Keratinocyte (primary cell): ENCODE measurements around the gene DNAJA4. TPM values are rescaled to one million over a fixed set of nuclear protein-coding genes. Genes with fewer than 3 reads are reported as not detected.

Source experiments
- DNase-seq: peaks from one replicate; pipeline ENCODE4 v3.0.0-alpha.2; 2011; ENCODE audit warnings: low read depth, missing footprints, low spot score
- FAIRE-seq: peaks from 2 replicates; lab custom pipeline; 2011; peaks lifted over from hg19 to GRCh38; lab: Jason Lieb, UNC
- H2AFZ ChIP-seq: 2 replicates; pipeline ENCODE4 v1.6.0; 2012; ENCODE audit warnings: low read length, control low read depth, inconsistent platforms; ENCODE audit not compliant: control insufficient read depth
- H3K27ac ChIP-seq: 2 replicates; pipeline ENCODE4 v1.5.1; 2011; ENCODE audit warnings: low read length; ENCODE audit not compliant: control insufficient read depth, insufficient read depth
- H3K27me3 ChIP-seq: 3 replicates; pipeline ENCODE4 v1.6.0; 2011; ENCODE audit warnings: low read length; ENCODE audit not compliant: control insufficient read depth, insufficient read depth; ENCODE audit errors: extremely low read depth
- H3K36me3 ChIP-seq, 2 experiments: 2 replicates in 1 of 2; 3 replicates in 1 of 2; pipeline ENCODE4 v1.5.1; 2011; ENCODE audit warnings: low read length in 2 of 2, mild to moderate bottlenecking in 1 of 2; ENCODE audit not compliant: control insufficient read depth in 2 of 2, insufficient read depth in 2 of 2; ENCODE audit errors: extremely low read depth in 1 of 2
- H3K4me1 ChIP-seq: 3 replicates; pipeline ENCODE4 v1.5.1; 2011; ENCODE audit warnings: low read length; ENCODE audit not compliant: control insufficient read depth, insufficient read depth; ENCODE audit errors: extremely low read depth
- H3K4me2 ChIP-seq: 3 replicates; pipeline ENCODE4 v1.6.0; 2011; ENCODE audit warnings: low read depth, low read length; ENCODE audit not compliant: control insufficient read depth, insufficient read depth; ENCODE audit errors: extremely low read depth
- H3K4me3 ChIP-seq, 3 experiments: fragments of 200-600 bp in 1 of 3; sonication (generic) in 1 of 3; 2 replicates in 2 of 3; 3 replicates in 1 of 3; pipeline ENCODE4 v1.5.1; 2011 to 2016; ENCODE audit warnings: low read length in 3 of 3, mild to moderate bottlenecking in 3 of 3, control low read depth in 2 of 3, inconsistent platforms in 1 of 3, low read depth in 1 of 3, mixed read lengths in 1 of 3, mixed run types in 1 of 3, moderate library complexity in 1 of 3; ENCODE audit not compliant: control insufficient read depth in 2 of 3, insufficient read depth in 2 of 3; ENCODE audit errors: extremely low read depth in 1 of 3
- H3K79me2 ChIP-seq: 2 replicates; pipeline ENCODE4 v1.6.0; 2012; ENCODE audit warnings: low read length; ENCODE audit not compliant: control insufficient read depth, insufficient read depth
- H3K9ac ChIP-seq: 3 replicates; pipeline ENCODE4 v1.6.0; 2011; ENCODE audit warnings: low read length; ENCODE audit not compliant: control insufficient read depth, insufficient read depth; ENCODE audit errors: extremely low read depth
- H3K9me1 ChIP-seq: 3 replicates; pipeline ENCODE4 v1.6.0; 2011; ENCODE audit warnings: low read length; ENCODE audit not compliant: control insufficient read depth, insufficient read depth; ENCODE audit errors: extremely low read depth
- H3K9me3 ChIP-seq: 2 replicates; pipeline ENCODE4 v1.5.1; 2012; ENCODE audit warnings: low read depth, low read length; ENCODE audit not compliant: control insufficient read depth
- H4K20me1 ChIP-seq: 3 replicates; pipeline ENCODE4 v1.6.0; 2011; ENCODE audit warnings: low read length; ENCODE audit not compliant: control insufficient read depth, insufficient read depth; ENCODE audit errors: extremely low read depth
- EZH2 ChIP-seq: IDR thresholded peaks from one replicate; pipeline ENCODE4 v1.6.1; 2012; ENCODE audit warnings: inconsistent platforms, mild to moderate bottlenecking, low read length, moderate library complexity
- dilution Hi-C: fragments of 300-500 bp; cut with MboI; formaldehyde crosslinking; loops from one replicate; pipeline ENCODE4 v1.7.0; 2020; ENCODE audit warnings: low sequenced_read_pairs; ENCODE audit not compliant: extremely low pct_ligation_motif_present
- polyA plus RNA-seq, 5 experiments: library from polyadenylated mRNA; depleted of rRNA in 3 of 5; stranded (reverse) in 3 of 5; stranded (forward) in 1 of 5; unstranded in 1 of 5; fragments of >200 nt; gene quantifications; 1 replicate in 1 of 5; 2 replicates in 3 of 5; 3 replicates in 1 of 5; pipeline versions ENCODE4 v1.2.1 to v1.2.3, GENCODE V29; 2011 to 2012; ENCODE audit warnings: missing spikeins in 2 of 5, low read depth in 1 of 5, low replicate concordance in 1 of 5
- TF ChIP-seq, protein P1 (sequence below), 3 experiments: IDR thresholded peaks in 1 of 3; conservative IDR thresholded peaks in 1 of 3; optimal IDR thresholded peaks in 1 of 3; 2 replicates in 2 of 3; 3 replicates in 1 of 3; pipeline versions ENCODE3 to v1.5.1; 2011; ENCODE audit warnings: low read length in 3 of 3, mild to moderate bottlenecking in 3 of 3, moderate library complexity in 2 of 3, control low read depth in 1 of 3, inconsistent platforms in 1 of 3; ENCODE audit not compliant: insufficient read depth in 2 of 3; ENCODE audit errors: extremely low read depth in 1 of 3

The DNAJA4 gene
- polyA plus RNA-seq, 1 donor (not counting 4 experiments of a cell fraction or from before 2014, with no cell fraction given): 4.1 TPM

GRCh38 chr15:78261062-78261461 is 3.3 kb upstream of the DNAJA4 start:
- H3K4me2 ChIP-seq: no peak overlapping the region
- H3K36me3 ChIP-seq: no peaks in the 10 kb centered on the region
- TF ChIP-seq EZH2: no peak
- TF ChIP-seq, protein P1, sequence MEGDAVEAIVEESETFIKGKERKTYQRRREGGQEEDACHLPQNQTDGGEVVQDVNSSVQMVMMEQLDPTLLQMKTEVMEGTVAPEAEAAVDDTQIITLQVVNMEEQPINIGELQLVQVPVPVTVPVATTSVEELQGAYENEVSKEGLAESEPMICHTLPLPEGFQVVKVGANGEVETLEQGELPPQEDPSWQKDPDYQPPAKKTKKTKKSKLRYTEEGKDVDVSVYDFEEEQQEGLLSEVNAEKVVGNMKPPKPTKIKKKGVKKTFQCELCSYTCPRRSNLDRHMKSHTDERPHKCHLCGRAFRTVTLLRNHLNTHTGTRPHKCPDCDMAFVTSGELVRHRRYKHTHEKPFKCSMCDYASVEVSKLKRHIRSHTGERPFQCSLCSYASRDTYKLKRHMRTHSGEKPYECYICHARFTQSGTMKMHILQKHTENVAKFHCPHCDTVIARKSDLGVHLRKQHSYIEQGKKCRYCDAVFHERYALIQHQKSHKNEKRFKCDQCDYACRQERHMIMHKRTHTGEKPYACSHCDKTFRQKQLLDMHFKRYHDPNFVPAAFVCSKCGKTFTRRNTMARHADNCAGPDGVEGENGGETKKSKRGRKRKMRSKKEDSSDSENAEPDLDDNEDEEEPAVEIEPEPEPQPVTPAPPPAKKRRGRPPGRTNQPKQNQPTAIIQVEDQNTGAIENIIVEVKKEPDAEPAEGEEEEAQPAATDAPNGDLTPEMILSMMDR (optimal IDR thresholded peaks at IDR 0.05 in 1 of 3, IDR thresholded peaks at IDR 0.05 in 1 of 3, conservative IDR thresholded peaks at IDR 0.05 in 1 of 3; ENCODE audit: extremely low read depth in 1 of 3, insufficient read depth in 2 of 3, low read length in 3 of 3): no peak
- H3K9ac ChIP-seq: no peak overlapping the region
- dilution Hi-C loops: no loop called here
- DNase-seq (no peak), FAIRE-seq (no peak)
- H3K9me1 ChIP-seq: no peaks in the 10 kb centered on the region
- no peaks in the 10 kb centered on the region for H3K79me2 ChIP-seq
- no peaks in the 10 kb centered on the region for H3K9me3 ChIP-seq
- H3K27me3 ChIP-seq: no peaks in the 10 kb centered on the region
- no peak overlapping the region for H3K27ac ChIP-seq
- H2AFZ ChIP-seq: no peak overlapping the region
- H3K4me1 ChIP-seq: peaks cover 11% of the 10 kb centered on the region
- H3K4me3 ChIP-seq: no peak overlapping the region
- H4K20me1 ChIP-seq: no peaks in the 10 kb centered on the region

- H3K9me1 ChIP-seq: no peaks in the 10 kb centered on the region
- no peaks in the 10 kb centered on the region for H3K9me3 ChIP-seq
- dilution Hi-C loops: no loop called here
- no peaks in the 10 kb centered on the region for H3K79me2 ChIP-seq
- no peaks in the 10 kb centered on the region for H4K20me1 ChIP-seq
- no peaks in the 10 kb centered on the region for H3K36me3 ChIP-seq
- H2AFZ ChIP-seq: no peak overlapping the region
- no peak overlapping the region for H3K4me3 ChIP-seq
- TF ChIP-seq EZH2: no peak
- TF ChIP-seq, protein P1 (optimal IDR thresholded peaks at IDR 0.05 in 1 of 3, IDR thresholded peaks at IDR 0.05 in 1 of 3, conservative IDR thresholded peaks at IDR 0.05 in 1 of 3; ENCODE audit: extremely low read depth in 1 of 3, insufficient read depth in 2 of 3, low read length in 3 of 3): peak in 1 of 3 experiments; percentile 4
- H3K4me2 ChIP-seq: no peak overlapping the region
- no peak overlapping the region for H3K27ac ChIP-seq
- no peak overlapping the region for H3K9ac ChIP-seq
- FAIRE-seq (no peak), DNase-seq (no peak)
- H3K27me3 ChIP-seq: no peaks in the 10 kb centered on the region
- H3K4me1 ChIP-seq: peaks cover 18% of the 10 kb centered on the region
These were observed 996 bp upstream of the DNAJA4 start for GRCh38 chr15:78263351-78263781.
